DOHH2 (cell line): ENCODE results near the gene HECA.

Source experiments
- CTCF ChIP-seq: fragments of 200-600 bp; sonication (generic); IDR thresholded peaks from one replicate; pipeline ENCODE4 v1.5.1; 2014; ENCODE audit warnings: antibody characterized with exemption, mild to moderate bottlenecking, low read depth, low read length; ENCODE audit not compliant: poor library complexity, severe bottlenecking
- EZH2phosphoT487 ChIP-seq: fragments of 200-600 bp; sonication (generic); IDR thresholded peaks from 2 replicates; pipeline ENCODE4 v1.6.1; 2017; ENCODE audit warnings: borderline replicate concordance, mild to moderate bottlenecking, antibody characterized with exemption, low read length, moderate library complexity, mixed read lengths

GRCh38 chr6:139173172-139173571 is 38.3 kb downstream of the HECA start:
- TF ChIP-seq EZH2phosphoT487 (no peak), CTCF (peak; percentile 23)
